ENCODE results near the gene DLGAP5. TPM values are rescaled to one million over a fixed set of nuclear protein-coding genes. Genes with fewer than 3 reads are reported as not detected.

The DLGAP5 gene
- polyA plus RNA-seq, 1 donor = 11.6 TPM

GRCh38 chr14:55123101-55123500 lies 68.3 kb downstream of the DLGAP5 start:
- Histone ChIP-seq H3K4me3 (ENCODE audit: low read length) (no peak overlapping the region), H3K4me1 (ENCODE audit: control insufficient read depth, insufficient read depth, low read length) (peaks cover 90% of the 10 kb centered on the region), H3K9me3 (ENCODE audit: control insufficient read depth, low read depth, low read length) (no peaks in the 10 kb centered on the region), H3K27ac (ENCODE audit: low read length) (peak overlapping the region; percentile 91), H3K36me3 (ENCODE audit: control insufficient read depth, insufficient read depth, low read length) (no peaks in the 10 kb centered on the region), H3K27me3 (ENCODE audit: control insufficient read depth, insufficient read depth, low read length) (no peaks in the 10 kb centered on the region)
- peak in 1 of 2 donors; percentile 76 for DNase-seq
- no CpG with 5 or more reads among the region's 8 CpGs for WGBS (ENCODE audit: insufficient coverage, low lambda C conversion rate)

- Histone ChIP-seq H3K4me3 (ENCODE audit: low read length) (no peak overlapping the region), H3K27me3 (ENCODE audit: control insufficient read depth, insufficient read depth, low read length) (no peaks in the 10 kb centered on the region), H3K27ac (ENCODE audit: low read length) (peak overlapping the region; percentile 91), H3K4me1 (ENCODE audit: control insufficient read depth, insufficient read depth, low read length) (peaks cover 94% of the 10 kb centered on the region), H3K36me3 (ENCODE audit: control insufficient read depth, insufficient read depth, low read length) (no peaks in the 10 kb centered on the region), H3K9me3 (ENCODE audit: control insufficient read depth, low read depth, low read length) (no peaks in the 10 kb centered on the region)
- peak; percentile 85 to 94 for DNase-seq
- 17% methylated on average over 1 of the region's 8 CpGs for WGBS (ENCODE audit: insufficient coverage, low lambda C conversion rate)
Measured at GRCh38 chr14:55122440-55122986, 68.9 kb downstream of the DLGAP5 start.

GRCh38 chr14:55121628-55122439 lies 69.6 kb downstream of the DLGAP5 start:
- peak in 1 of 2 donors; percentile 91 for DNase-seq
- Histone ChIP-seq H3K4me1 (ENCODE audit: control insufficient read depth, insufficient read depth, low read length) (peaks cover 97% of the 10 kb centered on the region), H3K9me3 (ENCODE audit: control insufficient read depth, low read depth, low read length) (no peaks in the 10 kb centered on the region), H3K27me3 (ENCODE audit: control insufficient read depth, insufficient read depth, low read length) (no peaks in the 10 kb centered on the region), H3K4me3 (ENCODE audit: low read length) (no peak overlapping the region), H3K36me3 (ENCODE audit: control insufficient read depth, insufficient read depth, low read length) (no peaks in the 10 kb centered on the region), H3K27ac (ENCODE audit: low read length) (peak overlapping the region; percentile 91)
- 15% methylated on average over 2 of the region's 9 CpGs for WGBS (ENCODE audit: insufficient coverage, low lambda C conversion rate)

GRCh38 chr14:55120571-55121495 lies 70.6 kb downstream of the DLGAP5 start:
- no peaks in the 10 kb centered on the region for H3K27me3 ChIP-seq (ENCODE audit: control insufficient read depth, insufficient read depth, low read length)
- 27% methylated on average over 2 of the region's 13 CpGs for WGBS (ENCODE audit: insufficient coverage, low lambda C conversion rate)
- DNase-seq = peak in 1 of 2 donors; percentile 79
- H3K9me3 ChIP-seq (ENCODE audit: control insufficient read depth, low read depth, low read length) = no peaks in the 10 kb centered on the region
- no peaks in the 10 kb centered on the region for H3K36me3 ChIP-seq (ENCODE audit: control insufficient read depth, insufficient read depth, low read length)
- H3K4me1 ChIP-seq (ENCODE audit: control insufficient read depth, insufficient read depth, low read length) = peaks cover 97% of the 10 kb centered on the region
- H3K4me3 ChIP-seq (ENCODE audit: low read length) = no peak overlapping the region
- H3K27ac ChIP-seq (ENCODE audit: low read length) = peak overlapping the region; percentile 91

GRCh38 chr14:55118761-55119160 lies 72.6 kb downstream of the DLGAP5 start:
- Histone ChIP-seq H3K9me3 (ENCODE audit: control insufficient read depth, low read depth, low read length) (no peaks in the 10 kb centered on the region), H3K27ac (ENCODE audit: low read length) (peak overlapping the region; percentile 91), H3K27me3 (ENCODE audit: control insufficient read depth, insufficient read depth, low read length) (no peaks in the 10 kb centered on the region), H3K36me3 (ENCODE audit: control insufficient read depth, insufficient read depth, low read length) (no peaks in the 10 kb centered on the region), H3K4me1 (ENCODE audit: control insufficient read depth, insufficient read depth, low read length) (peaks cover 91% of the 10 kb centered on the region), H3K4me3 (ENCODE audit: low read length) (no peak overlapping the region)
- no peak for DNase-seq
- WGBS (ENCODE audit: insufficient coverage, low lambda C conversion rate) = 92% methylated on average over 3 of the region's 3 CpGs

- Histone ChIP-seq H3K36me3 (ENCODE audit: control insufficient read depth, insufficient read depth, low read length) (no peaks in the 10 kb centered on the region), H3K27ac (ENCODE audit: low read length) (peak overlapping the region; percentile 91), H3K9me3 (ENCODE audit: control insufficient read depth, low read depth, low read length) (no peaks in the 10 kb centered on the region), H3K4me3 (ENCODE audit: low read length) (no peak overlapping the region), H3K27me3 (ENCODE audit: control insufficient read depth, insufficient read depth, low read length) (no peaks in the 10 kb centered on the region), H3K4me1 (ENCODE audit: control insufficient read depth, insufficient read depth, low read length) (peaks cover 90% of the 10 kb centered on the region)
- 100% methylated on average over 2 of the region's 7 CpGs for WGBS (ENCODE audit: insufficient coverage, low lambda C conversion rate)
- peak in 1 of 2 donors; percentile 57 for DNase-seq
Measured at GRCh38 chr14:55117803-55118441, 73.5 kb downstream of the DLGAP5 start.

- peak; percentile 85 to 93 for DNase-seq
- no peaks in the 10 kb centered on the region for H3K36me3 ChIP-seq (ENCODE audit: control insufficient read depth, insufficient read depth, low read length)
- WGBS (ENCODE audit: insufficient coverage, low lambda C conversion rate) = no CpG with 5 or more reads among the region's 11 CpGs
- no peaks in the 10 kb centered on the region for H3K27me3 ChIP-seq (ENCODE audit: control insufficient read depth, insufficient read depth, low read length)
- H3K9me3 ChIP-seq (ENCODE audit: control insufficient read depth, low read depth, low read length) = no peaks in the 10 kb centered on the region
- peaks cover 85% of the 10 kb centered on the region for H3K4me1 ChIP-seq (ENCODE audit: control insufficient read depth, insufficient read depth, low read length)
- peak overlapping the region; percentile 91 for H3K27ac ChIP-seq (ENCODE audit: low read length)
- no peak overlapping the region for H3K4me3 ChIP-seq (ENCODE audit: low read length)
Measured at GRCh38 chr14:55116246-55117030, 74.9 kb downstream of the DLGAP5 start.

GRCh38 chr14:55115861-55116245 lies 75.5 kb downstream of the DLGAP5 start:
- Histone ChIP-seq H3K36me3 (ENCODE audit: control insufficient read depth, insufficient read depth, low read length) (no peaks in the 10 kb centered on the region), H3K27ac (ENCODE audit: low read length) (peak overlapping the region; percentile 91), H3K27me3 (ENCODE audit: control insufficient read depth, insufficient read depth, low read length) (no peaks in the 10 kb centered on the region), H3K4me3 (ENCODE audit: low read length) (no peak overlapping the region), H3K4me1 (ENCODE audit: control insufficient read depth, insufficient read depth, low read length) (peaks cover 85% of the 10 kb centered on the region), H3K9me3 (ENCODE audit: control insufficient read depth, low read depth, low read length) (peaks cover 4% of the 10 kb centered on the region)
- DNase-seq = no peak
- no CpG with 5 or more reads among the region's 4 CpGs for WGBS (ENCODE audit: insufficient coverage, low lambda C conversion rate)

- Histone ChIP-seq H3K9me3 (ENCODE audit: control insufficient read depth, low read depth, low read length) (peaks cover 6% of the 10 kb centered on the region), H3K4me3 (ENCODE audit: low read length) (no peak overlapping the region), H3K4me1 (ENCODE audit: control insufficient read depth, insufficient read depth, low read length) (peaks cover 83% of the 10 kb centered on the region), H3K27me3 (ENCODE audit: control insufficient read depth, insufficient read depth, low read length) (no peaks in the 10 kb centered on the region), H3K27ac (ENCODE audit: low read length) (peak overlapping the region; percentile 91), H3K36me3 (ENCODE audit: control insufficient read depth, insufficient read depth, low read length) (no peaks in the 10 kb centered on the region)
- no CpG with 5 or more reads among the region's 3 CpGs for WGBS (ENCODE audit: insufficient coverage, low lambda C conversion rate)
- DNase-seq = peak in 1 of 2 donors; percentile 46
Measured at GRCh38 chr14:55115460-55115859, 75.9 kb downstream of the DLGAP5 start.

Measured in large intestine (tissue), 3 donors.